Measurements from ENCODE around the gene CEP131.

- TF ChIP-seq ELF4 (IDR thresholded peaks at IDR 0.05) (no peak), FOXM1 (IDR thresholded peaks at IDR 0.05; ENCODE audit: borderline replicate concordance) (no peak), FOXA1 (IDR thresholded peaks at IDR 0.05) (no peak), FOXK2 (IDR thresholded peaks at IDR 0.05) (no peak), LEF1 (IDR thresholded peaks at IDR 0.05; ENCODE audit: borderline replicate concordance) (no peak), L3MBTL2 (conservative IDR thresholded peaks at IDR 0.05) (no peak), SP1 (IDR thresholded peaks at IDR 0.05) (no peak)
Measured at GRCh38 chr17:81194225-81194760, 28.5 kb downstream of the CEP131 start.
